Body of pancreas (tissue), 4 donors: ENCODE data around the gene PCBP3. TPM values are rescaled to one million over a fixed set of nuclear protein-coding genes. Genes with fewer than 3 reads are reported as not detected.

ENCODE experiments used
- ATAC-seq: fragments of 150-250 bp; one replicate; pipeline ENCODE4 v1.9.1; 2016
- DNase-seq, 4 donors: peaks; one replicate each; pipeline ENCODE4 v3.0.0-alpha.2; 2019
- H3K27ac ChIP-seq, 4 donors: fragments of 200-600 bp; sonication (generic); 1 replicate in 3 of 4; 2 replicates in 1 of 4; pipeline versions ENCODE4 v1.5.1 to v1.6.1; 2016 to 2019; ENCODE audit warnings: mild to moderate bottlenecking in 1 of 4, mixed read lengths in 1 of 4, moderate library complexity in 1 of 4
- H3K27me3 ChIP-seq, 2 donors: fragments of 200-600 bp; sonication (generic); one replicate each; pipeline ENCODE4 v1.6.0; 2016; ENCODE audit warnings: mild to moderate bottlenecking in 1 of 2
- H3K36me3 ChIP-seq, 2 donors: fragments of 200-600 bp; sonication (generic); replicated peaks in 1 of 2; 2 replicates each; pipeline ENCODE4 v1.5.1; 2016; ENCODE audit warnings: low read depth in 2 of 2; ENCODE audit not compliant: insufficient read depth in 1 of 2
- H3K4me1 ChIP-seq: fragments of 200-600 bp; sonication (generic); one replicate; pipeline ENCODE4 v1.6.0; 2016
- H3K4me3 ChIP-seq, 2 donors: fragments of 200-600 bp; sonication (generic); 1 replicate in 1 of 2; 2 replicates in 1 of 2; pipeline ENCODE4 v1.5.1; 2016 to 2019
- H3K9me3 ChIP-seq, 3 donors: fragments of 200-600 bp; sonication (generic); 1 replicate in 2 of 3; 2 replicates in 1 of 3; pipeline ENCODE4 v1.5.1; 2016
- POLR2A ChIP-seq, 3 donors: fragments of 450-650 bp; IDR thresholded peaks; one replicate each; pipeline ENCODE4 v1.6.1; 2016; ENCODE audit warnings: antibody characterized with exemption in 3 of 3, mild to moderate bottlenecking in 2 of 3
- WGBS, 2 donors: methylation state at CpG; one replicate each; pipeline ENCODE4 v1.1.5; 2017; 5-methylcytosine and 5-hydroxymethylcytosine counted together
- intact Hi-C: fragments of 100-400 bp; cut with DNase I; formaldehyde crosslinking; loops from one replicate; pipeline ENCODE4 v1.15.1; 2023
- total RNA-seq, 2 donors: library from RNA; depleted of rRNA; stranded (reverse); fragments of >200 nt; gene quantifications; one replicate each; pipeline ENCODE4 v1.1.0, GENCODE V29; 2016
- TF ChIP-seq, protein P1 (sequence below), 7 experiments: fragments of 450-650 bp in 4 of 7; fragments of 200-600 bp in 3 of 7; sonication (generic) in 3 of 7; IDR thresholded peaks; one replicate each; pipeline ENCODE4 v1.5.1; 2016 to 2019; ENCODE audit warnings: antibody characterized with exemption in 7 of 7

Gene PCBP3
- total RNA-seq, 2 donors from 2014 or later: 1.3 to 4.6 TPM

GRCh38 chr21:45987121-45987711 lies 343.7 kb downstream of the PCBP3 start:
- H3K4me1 ChIP-seq: peaks cover 10% of the 10 kb centered on the region
- intact Hi-C loops: no loop called here
- no peak overlapping the region for H3K4me3 ChIP-seq
- H3K27me3 ChIP-seq: no peaks in the 10 kb centered on the region
- TF ChIP-seq, protein P1, sequence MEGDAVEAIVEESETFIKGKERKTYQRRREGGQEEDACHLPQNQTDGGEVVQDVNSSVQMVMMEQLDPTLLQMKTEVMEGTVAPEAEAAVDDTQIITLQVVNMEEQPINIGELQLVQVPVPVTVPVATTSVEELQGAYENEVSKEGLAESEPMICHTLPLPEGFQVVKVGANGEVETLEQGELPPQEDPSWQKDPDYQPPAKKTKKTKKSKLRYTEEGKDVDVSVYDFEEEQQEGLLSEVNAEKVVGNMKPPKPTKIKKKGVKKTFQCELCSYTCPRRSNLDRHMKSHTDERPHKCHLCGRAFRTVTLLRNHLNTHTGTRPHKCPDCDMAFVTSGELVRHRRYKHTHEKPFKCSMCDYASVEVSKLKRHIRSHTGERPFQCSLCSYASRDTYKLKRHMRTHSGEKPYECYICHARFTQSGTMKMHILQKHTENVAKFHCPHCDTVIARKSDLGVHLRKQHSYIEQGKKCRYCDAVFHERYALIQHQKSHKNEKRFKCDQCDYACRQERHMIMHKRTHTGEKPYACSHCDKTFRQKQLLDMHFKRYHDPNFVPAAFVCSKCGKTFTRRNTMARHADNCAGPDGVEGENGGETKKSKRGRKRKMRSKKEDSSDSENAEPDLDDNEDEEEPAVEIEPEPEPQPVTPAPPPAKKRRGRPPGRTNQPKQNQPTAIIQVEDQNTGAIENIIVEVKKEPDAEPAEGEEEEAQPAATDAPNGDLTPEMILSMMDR (IDR thresholded peaks at IDR 0.05): no peak
- TF ChIP-seq POLR2A (IDR thresholded peaks at IDR 0.05): no peak
- no peaks in the 10 kb centered on the region for H3K9me3 ChIP-seq
- H3K36me3 ChIP-seq: no peaks in the 10 kb centered on the region
- ATAC-seq (no peak), DNase-seq (peak in 2 of 4 donors; percentile 10)
- H3K27ac ChIP-seq: no peak overlapping the region
- WGBS, 2 donors: 86 to 87% methylated on average over 23 to 27 of the region's 29 CpGs

- H3K4me1 ChIP-seq: no peaks in the 10 kb centered on the region
- intact Hi-C loops: no loop called here
- DNase-seq (peak in 2 of 4 donors; percentile 7 to 9), ATAC-seq (no peak)
- TF ChIP-seq, protein P1 (IDR thresholded peaks at IDR 0.05): no peak
- 77 to 84% methylated on average over 26 to 29 of the region's 36 CpGs for WGBS, 2 donors
- H3K9me3 ChIP-seq: no peaks in the 10 kb centered on the region
- no peaks in the 10 kb centered on the region for H3K36me3 ChIP-seq
- H3K4me3 ChIP-seq: no peak overlapping the region
- no peaks in the 10 kb centered on the region for H3K27me3 ChIP-seq
- no peak overlapping the region for H3K27ac ChIP-seq
These were observed 345.1 kb downstream of the PCBP3 start for GRCh38 chr21:45988366-45989347.

GRCh38 chr21:45989355-45990048 lies 346.0 kb downstream of the PCBP3 start:
- DNase-seq: peak in 1 of 4 donors; percentile 11

DNA sequence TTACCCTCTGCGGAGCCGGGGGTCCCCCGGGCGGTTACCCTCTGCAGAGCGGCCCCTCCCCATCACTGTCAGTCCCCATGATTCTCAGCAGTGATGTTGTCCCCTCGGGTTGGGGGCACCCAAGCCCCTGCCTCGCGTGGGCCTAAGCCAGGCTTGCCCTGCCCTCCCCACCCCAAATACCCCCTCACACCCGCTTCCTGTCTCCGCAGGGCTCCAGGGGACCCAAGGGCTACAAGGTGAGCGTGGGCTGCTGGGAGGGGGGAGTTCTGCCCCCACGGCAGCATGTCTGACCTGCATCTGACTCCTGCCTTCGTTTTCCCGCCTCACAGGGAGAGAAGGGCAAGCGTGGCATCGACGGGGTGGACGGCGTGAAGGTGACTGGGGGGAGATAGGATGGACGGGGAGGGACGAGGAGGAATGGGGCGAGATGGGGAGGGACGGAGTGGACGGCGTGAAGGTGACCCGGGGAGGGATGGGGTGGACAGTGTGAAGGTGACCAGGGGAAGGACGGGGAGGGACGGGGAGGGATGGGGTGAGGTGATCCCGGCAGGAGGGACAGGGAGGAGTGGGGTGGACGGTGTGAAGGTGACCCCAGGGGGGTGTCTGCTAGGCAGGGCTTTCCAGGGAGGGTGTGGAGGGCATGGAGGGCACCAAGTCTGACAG lies 346.7 kb downstream of the PCBP3 start:
- TF ChIP-seq, protein P1 (IDR thresholded peaks at IDR 0.05): no peak
- no peak for TF ChIP-seq POLR2A (IDR thresholded peaks at IDR 0.05)
- WGBS, 2 donors: 84 to 87% methylated on average over 20 to 23 of the region's 30 CpGs
- DNase-seq (peak in 2 of 4 donors; percentile 1 to 6), ATAC-seq (no peak)
- intact Hi-C loops: no loop called here
- Histone ChIP-seq H3K36me3 (no peaks in the 10 kb centered on the region), H3K27me3 (no peaks in the 10 kb centered on the region), H3K9me3 (no peaks in the 10 kb centered on the region), H3K4me1 (no peaks in the 10 kb centered on the region), H3K4me3 (no peak overlapping the region), H3K27ac (no peak overlapping the region)

More at GRCh38 chr21:45989355-45990048, 346.0 kb downstream of the PCBP3 start:
- 89 to 91% methylated on average over 19 to 27 of the region's 32 CpGs for WGBS, 2 donors
- Histone ChIP-seq H3K4me3 (no peak overlapping the region), H3K36me3 (no peaks in the 10 kb centered on the region), H3K27ac (no peak overlapping the region), H3K27me3 (no peaks in the 10 kb centered on the region), H3K4me1 (no peaks in the 10 kb centered on the region), H3K9me3 (no peaks in the 10 kb centered on the region)
- intact Hi-C loops: no loop called here
- TF ChIP-seq, protein P1 (IDR thresholded peaks at IDR 0.05): no peak
- TF ChIP-seq POLR2A (IDR thresholded peaks at IDR 0.05): no peak
- no peak for ATAC-seq
